ENCODE data around the gene CPVL. TPM values are rescaled to one million over a fixed set of nuclear protein-coding genes. Genes with fewer than 3 reads are reported as not detected.

Gene CPVL
- total and polyA plus RNA-seq, 2 of the 4 experiments (the other 2 are of a cell fraction), result not detected

DNA sequence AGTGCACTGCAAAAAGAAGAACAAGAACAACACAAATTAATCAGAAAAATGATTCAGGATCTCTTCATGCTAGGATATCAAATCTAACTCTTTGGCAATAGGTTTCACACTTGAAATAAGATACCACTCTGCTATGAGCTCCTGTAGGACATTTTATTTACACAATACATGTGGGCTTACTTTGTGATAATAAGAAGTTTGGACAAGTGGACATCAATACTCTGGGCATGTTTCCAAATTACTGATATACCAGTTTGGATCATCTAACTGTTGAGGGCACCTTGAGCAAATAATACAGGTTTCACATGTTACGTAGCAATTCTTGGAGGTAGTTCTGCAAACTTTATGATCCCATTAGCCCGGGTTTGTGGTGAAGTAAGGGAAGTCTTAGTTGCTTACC is 59.8 kb downstream of the CPVL start:
- H4K91ac ChIP-seq (ENCODE audit: insufficient read depth, low read depth, low read length), result no peak overlapping the region
- H3K27me3 ChIP-seq (ENCODE audit: control insufficient read depth, insufficient read depth, low read length), result peaks cover 9% of the 10 kb centered on the region
- H2AFZ ChIP-seq (replicated peaks; ENCODE audit: low read length, poor library complexity), result no peak overlapping the region
- in situ Hi-C loops (cut with MboI; ENCODE audit: low sequenced_read_pairs), result no loop called here
- no TSS peak for BruUV-seq (replicated peaks)
- H3K4me3 ChIP-seq (ENCODE audit: insufficient read depth, low read depth, low read length), result no peak overlapping the region
- ATAC-seq (ENCODE audit: low read depth) (no peak), DNase-seq (no peak)
- no peak overlapping the region for H2BK5ac ChIP-seq (ENCODE audit: low read depth, low read length, poor library complexity, severe bottlenecking)
- no peak overlapping the region for H2BK15ac ChIP-seq (ENCODE audit: low read depth, low read length)
- TF ChIP-seq RAD21 (IDR thresholded peaks at IDR 0.05; ENCODE audit: low read length), result no peak
- TF ChIP-seq RFX5 (IDR thresholded peaks at IDR 0.05; ENCODE audit: low read depth, low read length), result no peak
- TF ChIP-seq, protein P1, sequence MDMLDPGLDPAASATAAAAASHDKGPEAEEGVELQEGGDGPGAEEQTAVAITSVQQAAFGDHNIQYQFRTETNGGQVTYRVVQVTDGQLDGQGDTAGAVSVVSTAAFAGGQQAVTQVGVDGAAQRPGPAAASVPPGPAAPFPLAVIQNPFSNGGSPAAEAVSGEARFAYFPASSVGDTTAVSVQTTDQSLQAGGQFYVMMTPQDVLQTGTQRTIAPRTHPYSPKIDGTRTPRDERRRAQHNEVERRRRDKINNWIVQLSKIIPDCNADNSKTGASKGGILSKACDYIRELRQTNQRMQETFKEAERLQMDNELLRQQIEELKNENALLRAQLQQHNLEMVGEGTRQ (IDR thresholded peaks at IDR 0.05; ENCODE audit: low read depth, low read length), result no peak
- TF ChIP-seq RCOR1 (IDR thresholded peaks at IDR 0.05; ENCODE audit: insufficient replicate concordance, low read length), result no peak
- no peak for TF ChIP-seq CEBPB (IDR thresholded peaks at IDR 0.05; ENCODE audit: low read depth, low read length)
- TF ChIP-seq, protein P2, sequence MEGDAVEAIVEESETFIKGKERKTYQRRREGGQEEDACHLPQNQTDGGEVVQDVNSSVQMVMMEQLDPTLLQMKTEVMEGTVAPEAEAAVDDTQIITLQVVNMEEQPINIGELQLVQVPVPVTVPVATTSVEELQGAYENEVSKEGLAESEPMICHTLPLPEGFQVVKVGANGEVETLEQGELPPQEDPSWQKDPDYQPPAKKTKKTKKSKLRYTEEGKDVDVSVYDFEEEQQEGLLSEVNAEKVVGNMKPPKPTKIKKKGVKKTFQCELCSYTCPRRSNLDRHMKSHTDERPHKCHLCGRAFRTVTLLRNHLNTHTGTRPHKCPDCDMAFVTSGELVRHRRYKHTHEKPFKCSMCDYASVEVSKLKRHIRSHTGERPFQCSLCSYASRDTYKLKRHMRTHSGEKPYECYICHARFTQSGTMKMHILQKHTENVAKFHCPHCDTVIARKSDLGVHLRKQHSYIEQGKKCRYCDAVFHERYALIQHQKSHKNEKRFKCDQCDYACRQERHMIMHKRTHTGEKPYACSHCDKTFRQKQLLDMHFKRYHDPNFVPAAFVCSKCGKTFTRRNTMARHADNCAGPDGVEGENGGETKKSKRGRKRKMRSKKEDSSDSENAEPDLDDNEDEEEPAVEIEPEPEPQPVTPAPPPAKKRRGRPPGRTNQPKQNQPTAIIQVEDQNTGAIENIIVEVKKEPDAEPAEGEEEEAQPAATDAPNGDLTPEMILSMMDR (conservative IDR thresholded peaks at IDR 0.05; ENCODE audit: low read depth, low read length), result no peak
- TF ChIP-seq NFE2L2 (IDR thresholded peaks at IDR 0.05; ENCODE audit: low read depth, low read length), result no peak
- TF ChIP-seq FOS (IDR thresholded peaks at IDR 0.05; ENCODE audit: low read depth, low read length), result no peak
- no peak for TF ChIP-seq SMC3 (IDR thresholded peaks at IDR 0.05; ENCODE audit: low read depth, low read length)
- no peak for TF ChIP-seq MAFK (IDR thresholded peaks at IDR 0.05; ENCODE audit: low read depth, low read length)
- TF ChIP-seq, protein P3, sequence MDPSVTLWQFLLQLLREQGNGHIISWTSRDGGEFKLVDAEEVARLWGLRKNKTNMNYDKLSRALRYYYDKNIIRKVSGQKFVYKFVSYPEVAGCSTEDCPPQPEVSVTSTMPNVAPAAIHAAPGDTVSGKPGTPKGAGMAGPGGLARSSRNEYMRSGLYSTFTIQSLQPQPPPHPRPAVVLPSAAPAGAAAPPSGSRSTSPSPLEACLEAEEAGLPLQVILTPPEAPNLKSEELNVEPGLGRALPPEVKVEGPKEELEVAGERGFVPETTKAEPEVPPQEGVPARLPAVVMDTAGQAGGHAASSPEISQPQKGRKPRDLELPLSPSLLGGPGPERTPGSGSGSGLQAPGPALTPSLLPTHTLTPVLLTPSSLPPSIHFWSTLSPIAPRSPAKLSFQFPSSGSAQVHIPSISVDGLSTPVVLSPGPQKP (IDR thresholded peaks at IDR 0.05; ENCODE audit: borderline replicate concordance, low read depth, low read length), result no peak
- no peak for TF ChIP-seq CHD1 (IDR thresholded peaks at IDR 0.05; ENCODE audit: low read depth, low read length)
- no peak for TF ChIP-seq MAZ (IDR thresholded peaks at IDR 0.05; ENCODE audit: borderline replicate concordance, low read depth, low read length)
- H3K9me1 ChIP-seq (ENCODE audit: insufficient read depth, low read length), result no peaks in the 10 kb centered on the region
- H3K4me2 ChIP-seq (ENCODE audit: low read depth, low read length), result no peak overlapping the region
- no peak overlapping the region for H2BK120ac ChIP-seq (ENCODE audit: low read depth, low read length)
- no peak overlapping the region for H4K5ac ChIP-seq (ENCODE audit: low read depth, low read length)
- no peak overlapping the region for H3K4ac ChIP-seq (ENCODE audit: low read depth, low read length)
- H3K27ac ChIP-seq (ENCODE audit: insufficient read depth, low read length), result no peak overlapping the region
- H3K4me1 ChIP-seq (ENCODE audit: control insufficient read depth, insufficient read depth, low read length), result peaks cover 2% of the 10 kb centered on the region; the same call in 1 of the 2 replicates
- H3K36me3 ChIP-seq (ENCODE audit: control insufficient read depth, insufficient read depth, low read length), result no peaks in the 10 kb centered on the region
- H3K79me1 ChIP-seq (ENCODE audit: low read depth in 1 of 2, low read length in 2 of 2), result no peaks in the 10 kb centered on the region
- dilution Hi-C loops (cut with HindIII; ENCODE audit: low sequenced_read_pairs, unreplicated experiment), result no loop called here
- no peak overlapping the region for H3K23ac ChIP-seq (ENCODE audit: low read depth, low read length)
- H3K9ac ChIP-seq (ENCODE audit: low read depth, low read length), result no peak overlapping the region
- H2BK20ac ChIP-seq (ENCODE audit: low read depth, low read length), result no peak overlapping the region
- H3K9me3 ChIP-seq (ENCODE audit: control insufficient read depth, insufficient read depth, low read length), result no peaks in the 10 kb centered on the region
- no peaks in the 10 kb centered on the region for H4K20me1 ChIP-seq (ENCODE audit: insufficient read depth, low read length)
- no peak overlapping the region for H2AK5ac ChIP-seq (ENCODE audit: low read depth, low read length)
- no peak overlapping the region for H3K14ac ChIP-seq (replicated peaks; ENCODE audit: low read depth, low read length)
- no peak overlapping the region for H3K18ac ChIP-seq (ENCODE audit: low read depth, low read length)
- H4K8ac ChIP-seq (ENCODE audit: low read depth in 2 of 2, low read length in 2 of 2), result no peak overlapping the region
- no peak overlapping the region for H2AK9ac ChIP-seq (replicated peaks; ENCODE audit: low read depth, low read length, poor library complexity)
- no peak overlapping the region for H3K56ac ChIP-seq (ENCODE audit: extremely low read depth, insufficient read depth, low read length)
- WGBS, 2 experiments (ENCODE audit: extremely low coverage in 2 of 2, insufficient read length in 1 of 2), result no CpG with 5 or more reads among the region's 2 CpGs
- POLR2A ChIA-PET (ENCODE audit: unreplicated experiment), result no interaction called here
- CTCF ChIA-PET, result no interaction called here
- intact Hi-C loops (cut with micrococcal nuclease), result no loop called here

Measured in IMR-90 (cell line).